ENCODE data around the gene PJA1.

PJA1 gene

DNA sequence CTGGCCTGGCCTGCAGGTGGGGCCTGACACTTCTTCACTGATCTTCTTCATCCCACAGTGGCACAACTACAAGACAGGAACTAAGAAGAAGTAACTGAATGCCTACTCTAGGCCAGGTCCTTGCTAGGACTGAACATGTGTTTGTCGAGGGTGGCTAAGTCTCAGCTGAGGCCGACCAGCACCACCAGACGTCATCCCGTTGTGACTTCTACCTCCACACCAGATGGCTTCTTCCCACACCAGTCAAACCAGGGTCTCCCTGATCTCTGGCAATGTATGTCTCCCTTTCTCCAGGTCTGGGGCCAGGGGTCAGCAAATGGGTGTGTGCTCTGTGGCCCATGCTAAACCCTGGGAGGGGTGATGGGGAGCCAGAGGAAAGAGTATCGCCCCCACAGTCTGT lies 40.2 kb downstream of the PJA1 start:
- H3F3A ChIP-seq (ENCODE audit: insufficient read depth, low read length) = no peaks in the 10 kb centered on the region
- no peak overlapping the region for H3K4me2 ChIP-seq (ENCODE audit: low read length)
- no peaks in the 10 kb centered on the region for H3K27me3 ChIP-seq (ENCODE audit: insufficient read depth, low read length)
- H3K4me1 ChIP-seq (ENCODE audit: insufficient read depth, low read length, severe bottlenecking) = no peaks in the 10 kb centered on the region
- no peaks in the 10 kb centered on the region for H3K9me3 ChIP-seq (ENCODE audit: low read length)
- H3K4me3 ChIP-seq (ENCODE audit: low read depth, low read length, poor library complexity, severe bottlenecking) = no peak overlapping the region
- no peak overlapping the region for H3K27ac ChIP-seq (ENCODE audit: low read depth, low read length, poor library complexity, severe bottlenecking)
- H3K9me2 ChIP-seq (ENCODE audit: low read depth, low read length) = no peaks in the 10 kb centered on the region
- H4K20me1 ChIP-seq (ENCODE audit: insufficient read depth, low read length) = no peaks in the 10 kb centered on the region
- no peaks in the 10 kb centered on the region for H3K79me2 ChIP-seq (ENCODE audit: insufficient read depth, low read length)
- no peaks in the 10 kb centered on the region for H3K36me3 ChIP-seq (ENCODE audit: insufficient read depth, low read length)
- H3K9ac ChIP-seq (ENCODE audit: low read length) = no peak overlapping the region
- TF ChIP-seq EZH2 (IDR thresholded peaks at IDR 0.05; ENCODE audit: borderline replicate concordance, low read length) (no peak), CTCF (IDR thresholded peaks at IDR 0.05; ENCODE audit: low read length) (no peak)
- H2AFZ ChIP-seq (ENCODE audit: low read length) = no peak overlapping the region

GRCh38 chrX:69124108-69124507 lies 41.1 kb downstream of the PJA1 start:
- Histone ChIP-seq H3K4me1 (ENCODE audit: insufficient read depth, low read length, severe bottlenecking) (no peaks in the 10 kb centered on the region), H3K9ac (ENCODE audit: low read length) (no peak overlapping the region), H3F3A (ENCODE audit: insufficient read depth, low read length) (no peaks in the 10 kb centered on the region), H3K9me2 (ENCODE audit: low read depth, low read length) (no peaks in the 10 kb centered on the region), H4K20me1 (ENCODE audit: insufficient read depth, low read length) (no peaks in the 10 kb centered on the region), H3K27me3 (ENCODE audit: insufficient read depth, low read length) (no peaks in the 10 kb centered on the region), H3K4me3 (ENCODE audit: low read depth, low read length, poor library complexity, severe bottlenecking) (no peak overlapping the region), H3K4me2 (ENCODE audit: low read length) (no peak overlapping the region), H3K79me2 (ENCODE audit: insufficient read depth, low read length) (no peaks in the 10 kb centered on the region), H2AFZ (ENCODE audit: low read length) (no peak overlapping the region), H3K36me3 (ENCODE audit: insufficient read depth, low read length) (no peaks in the 10 kb centered on the region), H3K9me3 (ENCODE audit: low read length) (no peaks in the 10 kb centered on the region), H3K27ac (ENCODE audit: low read depth, low read length, poor library complexity, severe bottlenecking) (no peak overlapping the region)
- TF ChIP-seq EZH2 (IDR thresholded peaks at IDR 0.05; ENCODE audit: borderline replicate concordance, low read length) (no peak), CTCF (IDR thresholded peaks at IDR 0.05; ENCODE audit: low read length) (no peak)

GRCh38 chrX:69123481-69123880 lies 41.8 kb downstream of the PJA1 start:
- Histone ChIP-seq H3K36me3 (ENCODE audit: insufficient read depth, low read length) (no peaks in the 10 kb centered on the region), H3K4me1 (ENCODE audit: insufficient read depth, low read length, severe bottlenecking) (no peaks in the 10 kb centered on the region), H3K4me3 (ENCODE audit: low read depth, low read length, poor library complexity, severe bottlenecking) (no peak overlapping the region), H3K9me3 (ENCODE audit: low read length) (no peaks in the 10 kb centered on the region), H3K79me2 (ENCODE audit: insufficient read depth, low read length) (no peaks in the 10 kb centered on the region), H3F3A (ENCODE audit: insufficient read depth, low read length) (no peaks in the 10 kb centered on the region), H3K4me2 (ENCODE audit: low read length) (no peak overlapping the region), H2AFZ (ENCODE audit: low read length) (no peak overlapping the region), H3K9me2 (ENCODE audit: low read depth, low read length) (no peaks in the 10 kb centered on the region), H3K27ac (ENCODE audit: low read depth, low read length, poor library complexity, severe bottlenecking) (no peak overlapping the region), H3K27me3 (ENCODE audit: insufficient read depth, low read length) (no peaks in the 10 kb centered on the region), H3K9ac (ENCODE audit: low read length) (no peak overlapping the region), H4K20me1 (ENCODE audit: insufficient read depth, low read length) (no peaks in the 10 kb centered on the region)
- no peak for TF ChIP-seq EZH2 (IDR thresholded peaks at IDR 0.05; ENCODE audit: borderline replicate concordance, low read length)
- TF ChIP-seq CTCF (IDR thresholded peaks at IDR 0.05; ENCODE audit: low read length) = no peak

Measured in OCI-LY1 (cell line).